GM23248 (cell line): ENCODE results near the gene IL26. TPM values are rescaled to one million over a fixed set of nuclear protein-coding genes. Genes with fewer than 3 reads are reported as not detected.

Source experiments
- DNase-seq: peaks from one replicate; pipeline ENCODE4 v3.0.0-alpha.2; 2015
- H2AFZ ChIP-seq: fragments of 200-600 bp; sonication (generic); 2 replicates; pipeline ENCODE4 v1.6.1; 2016; ENCODE audit warnings: antibody characterized with exemption
- H3F3A ChIP-seq: fragments of 200-600 bp; sonication (generic); 2 replicates; pipeline ENCODE4 v1.6.1; 2016; ENCODE audit warnings: mild to moderate bottlenecking, antibody characterized with exemption, mixed run types; ENCODE audit not compliant: insufficient read depth
- H3K27ac ChIP-seq: fragments of 200-600 bp; sonication (generic); 2 replicates; pipeline ENCODE4 v1.5.1; 2016; ENCODE audit warnings: mild to moderate bottlenecking
- H3K27me3 ChIP-seq: fragments of 200-600 bp; sonication (generic); replicated peaks from 2 replicates; pipeline ENCODE4 v1.6.1; 2016; ENCODE audit warnings: mild to moderate bottlenecking; ENCODE audit not compliant: insufficient read depth
- H3K36me3 ChIP-seq: fragments of 200-600 bp; sonication (generic); 2 replicates; pipeline ENCODE4 v1.6.1; 2016; ENCODE audit warnings: low read depth, mild to moderate bottlenecking
- H3K4me1 ChIP-seq: fragments of 200-600 bp; sonication (generic); 2 replicates; pipeline ENCODE4 v1.6.1; 2016; ENCODE audit warnings: mild to moderate bottlenecking; ENCODE audit not compliant: insufficient read depth
- H3K4me2 ChIP-seq: fragments of 200-600 bp; sonication (generic); one replicate; pipeline ENCODE4 v1.6.1; 2016; ENCODE audit warnings: mild to moderate bottlenecking; ENCODE audit not compliant: unreplicated experiment
- H3K4me3 ChIP-seq: fragments of 200-600 bp; sonication (generic); 2 replicates; pipeline ENCODE4 v1.5.1; 2016; ENCODE audit warnings: mild to moderate bottlenecking
- H3K79me2 ChIP-seq: fragments of 200-600 bp; sonication (generic); 2 replicates; pipeline ENCODE4 v1.6.1; 2016; ENCODE audit warnings: mild to moderate bottlenecking; ENCODE audit not compliant: insufficient read depth
- H3K9ac ChIP-seq: fragments of 200-600 bp; sonication (generic); 2 replicates; pipeline ENCODE4 v1.6.1; 2016; ENCODE audit warnings: mild to moderate bottlenecking
- H3K9me2 ChIP-seq: fragments of 200-600 bp; sonication (generic); 2 replicates; pipeline ENCODE4 v1.6.1; 2016; ENCODE audit warnings: mixed run types, mild to moderate bottlenecking, moderate library complexity; ENCODE audit not compliant: insufficient read depth
- H3K9me3 ChIP-seq: fragments of 200-600 bp; sonication (generic); one replicate; pipeline ENCODE4 v1.6.1; 2017; ENCODE audit warnings: low read depth
- H4K20me1 ChIP-seq: fragments of 200-600 bp; sonication (generic); 2 replicates; pipeline ENCODE4 v1.6.0; 2016; ENCODE audit not compliant: insufficient read depth
- EZH2 ChIP-seq: fragments of 200-600 bp; sonication (generic); IDR thresholded peaks from 2 replicates; pipeline ENCODE4 v1.6.1; 2018; ENCODE audit warnings: antibody characterized with exemption, mild to moderate bottlenecking; ENCODE audit not compliant: insufficient read depth, poor library complexity, severe bottlenecking
- EZH2phosphoT487 ChIP-seq: fragments of 200-600 bp; sonication (generic); IDR thresholded peaks from 2 replicates; pipeline ENCODE4 v1.6.1; 2018; ENCODE audit warnings: antibody characterized with exemption, moderate library complexity, mild to moderate bottlenecking, low read depth; ENCODE audit not compliant: insufficient read depth
- WGBS, 2 experiments: methylation state at CpG; one replicate each; pipeline ENCODE4 v1.1.6; 2015 to 2017; ENCODE audit warnings: low lambda C conversion rate in 2 of 2, low coverage in 1 of 2; ENCODE audit errors: missing lambda C conversion rate in 2 of 2; 5-methylcytosine and 5-hydroxymethylcytosine counted together
- in situ Hi-C: fragments of 300-500 bp; cut with MboI; formaldehyde crosslinking; loops from 2 replicates; pipeline ENCODE4 v1.15.0; 2020
- polyA plus RNA-seq: library from polyadenylated mRNA; unstranded; fragments of >200 nt; fragmentation: Nextera tagmentation; extraction: Ambion mirVana; gene quantifications from 2 replicates; pipeline ENCODE4 v1.2.1, GENCODE V29; 2016
- total RNA-seq: library from RNA; depleted of rRNA; stranded (reverse); fragments of >200 nt; shearing (Covaris generic); gene quantifications from 2 replicates; pipeline ENCODE4 v1.2.3, GENCODE V29; 2014

The IL26 gene
- total and polyA plus RNA-seq, 2 experiments from 2014 or later: not detected

GRCh38 chr12:68264158-68264855 is 38.7 kb upstream of the IL26 start:
- Histone ChIP-seq H3K4me2 (peak overlapping the region; percentile 16), H3K9me2 (no peaks in the 10 kb centered on the region), H3K27ac (peak overlapping the region; percentile 72), H3K9ac (no peak overlapping the region), H3K9me3 (no peaks in the 10 kb centered on the region), H3K4me1 (peaks cover 79% of the 10 kb centered on the region), H3K36me3 (no peaks in the 10 kb centered on the region), H2AFZ (no peak overlapping the region), H3K79me2 (no peaks in the 10 kb centered on the region), H3K27me3 (no peaks in the 10 kb centered on the region), H3K4me3 (no peak overlapping the region), H4K20me1 (no peaks in the 10 kb centered on the region), H3F3A (peaks cover 48% of the 10 kb centered on the region)
- 72 to 78% methylated on average over 6 to 7 of the region's 7 CpGs for WGBS, 2 experiments
- in situ Hi-C loops: no loop called here
- peak; percentile 68 for DNase-seq
- TF ChIP-seq EZH2 (no peak), EZH2phosphoT487 (no peak)

DNA sequence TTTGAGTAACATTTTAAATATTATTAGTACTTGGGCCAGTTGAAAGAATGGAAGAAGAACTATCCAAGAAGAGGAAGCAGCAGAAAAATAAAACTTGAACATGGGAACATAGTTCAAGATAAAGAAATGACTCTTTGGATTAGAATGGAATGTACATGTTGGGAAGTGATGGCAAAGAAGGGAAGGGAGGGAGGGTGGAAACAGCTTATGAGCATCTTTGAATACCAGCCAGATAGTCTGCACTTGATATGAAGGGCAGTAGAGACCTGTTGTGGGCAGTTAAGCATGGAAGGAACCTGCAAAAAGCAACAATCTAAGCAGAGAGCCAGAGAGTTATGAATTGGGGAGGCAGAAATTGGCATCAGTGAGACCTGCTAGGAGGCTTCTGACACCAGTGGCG is 37.8 kb upstream of the IL26 start:
- 89 to 100% methylated on average over 1 of the region's 1 CpG for WGBS, 2 experiments
- H4K20me1 ChIP-seq: no peaks in the 10 kb centered on the region
- peaks cover 79% of the 10 kb centered on the region for H3K4me1 ChIP-seq
- H3K27ac ChIP-seq: no peak overlapping the region
- no peaks in the 10 kb centered on the region for H3K9me2 ChIP-seq
- in situ Hi-C loops: no loop called here
- peaks cover 57% of the 10 kb centered on the region for H3F3A ChIP-seq
- TF ChIP-seq EZH2: no peak
- H3K36me3 ChIP-seq: no peaks in the 10 kb centered on the region
- H3K4me2 ChIP-seq: no peak overlapping the region
- peak; percentile 39 for DNase-seq
- no peak overlapping the region for H3K4me3 ChIP-seq
- H3K27me3 ChIP-seq: no peaks in the 10 kb centered on the region
- H3K9me3 ChIP-seq: no peaks in the 10 kb centered on the region
- H3K9ac ChIP-seq: no peak overlapping the region
- H3K79me2 ChIP-seq: no peaks in the 10 kb centered on the region
- H2AFZ ChIP-seq: no peak overlapping the region

- Histone ChIP-seq H3K36me3 (no peaks in the 10 kb centered on the region), H3K27ac (no peak overlapping the region), H3K4me1 (peaks cover 67% of the 10 kb centered on the region), H3F3A (peaks cover 54% of the 10 kb centered on the region), H4K20me1 (no peaks in the 10 kb centered on the region), H3K9me3 (no peaks in the 10 kb centered on the region), H3K79me2 (no peaks in the 10 kb centered on the region), H3K9me2 (no peaks in the 10 kb centered on the region), H3K9ac (no peak overlapping the region), H3K4me2 (no peak overlapping the region), H3K4me3 (no peak overlapping the region), H3K27me3 (no peaks in the 10 kb centered on the region), H2AFZ (no peak overlapping the region)
- no peak for DNase-seq
- in situ Hi-C loops: no loop called here
- TF ChIP-seq EZH2: no peak
Observed at GRCh38 chr12:68261896-68262295, 36.3 kb upstream of the IL26 start.

DNA sequence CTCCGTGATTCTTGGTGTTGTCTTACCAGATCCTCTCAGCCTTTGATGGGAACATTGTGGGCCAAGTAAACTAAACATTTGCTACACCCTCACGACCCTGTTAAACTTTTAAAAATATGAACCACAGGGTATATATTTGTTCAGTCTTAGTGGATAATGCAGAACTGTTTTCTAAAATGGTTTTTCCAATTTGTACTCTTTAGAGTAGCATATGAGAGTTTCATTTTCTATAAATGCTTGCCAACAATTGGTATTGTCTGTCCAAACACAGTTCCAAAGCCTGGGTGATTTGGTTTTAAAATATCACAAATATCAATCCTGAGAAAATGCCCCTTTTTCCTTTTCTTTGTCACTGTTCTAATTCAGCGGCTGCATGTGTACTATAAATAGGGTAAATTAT is 34.5 kb upstream of the IL26 start:
- Histone ChIP-seq H3K27me3 (no peaks in the 10 kb centered on the region), H3K4me1 (peaks cover 51% of the 10 kb centered on the region), H3K36me3 (no peaks in the 10 kb centered on the region), H2AFZ (no peak overlapping the region), H3K9me3 (no peaks in the 10 kb centered on the region), H3F3A (peaks cover 45% of the 10 kb centered on the region), H3K27ac (peak overlapping the region; percentile 88), H3K9me2 (no peaks in the 10 kb centered on the region), H3K4me2 (peak overlapping the region; percentile 52), H4K20me1 (no peaks in the 10 kb centered on the region), H3K79me2 (no peaks in the 10 kb centered on the region), H3K9ac (peak overlapping the region; percentile 60; the same call in 1 of the 2 replicates), H3K4me3 (no peak overlapping the region)
- no peak for TF ChIP-seq EZH2phosphoT487
- 75 to 86% methylated on average over 3 of the region's 3 CpGs for WGBS, 2 experiments
- in situ Hi-C loops: no loop called here
- DNase-seq: no peak

GRCh38 chr12:68259318-68259940 is 33.8 kb upstream of the IL26 start:
- peak; percentile 95 for DNase-seq
- 1 to 2% methylated on average over 3 of the region's 3 CpGs for WGBS, 2 experiments
- Histone ChIP-seq H3K4me1 (peaks cover 44% of the 10 kb centered on the region), H3K9me2 (no peaks in the 10 kb centered on the region), H3F3A (peaks cover 38% of the 10 kb centered on the region), H3K4me2 (peak overlapping the region; percentile 52), H3K27ac (peak overlapping the region; percentile 88), H3K4me3 (peak overlapping the region; percentile 27), H2AFZ (0 out of 2 replicates have a peak overlapping the region, but pooled peaks have one; percentile 31), H4K20me1 (no peaks in the 10 kb centered on the region), H3K9me3 (no peaks in the 10 kb centered on the region), H3K27me3 (no peaks in the 10 kb centered on the region), H3K36me3 (no peaks in the 10 kb centered on the region), H3K9ac (peak overlapping the region; percentile 60), H3K79me2 (no peaks in the 10 kb centered on the region)
- in situ Hi-C loops: no loop called here
- no peak for TF ChIP-seq EZH2phosphoT487
- TF ChIP-seq EZH2: no peak
